ENCODE measurements around the gene CALML5.
A peak's percentile ranks its signal among the peaks of the same experiment; 100 is the strongest.

CALML5 gene

GRCh38 chr10:5538892-5539651 lies 39.7 kb upstream of the CALML5 start:
- in situ Hi-C loops (cut with HindIII; ENCODE audit: low sequenced_read_pairs), result no loop called here
- TF ChIP-seq CTCF (IDR thresholded peaks at IDR 0.05; ENCODE audit: low read depth, low read length), result no peak
- no peak overlapping the region for H3K4me3 ChIP-seq (ENCODE audit: low read depth, low read length)
- DNase-seq (ENCODE audit: low read depth, low spot score), result no peak

- TF ChIP-seq CTCF (IDR thresholded peaks at IDR 0.05; ENCODE audit: low read depth, low read length), result no peak
- in situ Hi-C loops (cut with HindIII; ENCODE audit: low sequenced_read_pairs), result no loop called here
These were observed 39.1 kb upstream of the CALML5 start for GRCh38 chr10:5538446-5538845.

GRCh38 chr10:5537684-5538083 lies 38.3 kb upstream of the CALML5 start:
- no peak overlapping the region for H3K4me3 ChIP-seq (ENCODE audit: low read depth, low read length)
- in situ Hi-C loops (cut with HindIII; ENCODE audit: low sequenced_read_pairs), result no loop called here
- DNase-seq (ENCODE audit: low read depth, low spot score), result no peak
- no peak for TF ChIP-seq CTCF (IDR thresholded peaks at IDR 0.05; ENCODE audit: low read depth, low read length)

More at GRCh38 chr10:5538446-5538845, 39.1 kb upstream of the CALML5 start:
- H3K4me3 ChIP-seq (ENCODE audit: low read depth, low read length), result no peak overlapping the region
- peak; percentile 68 for DNase-seq (ENCODE audit: low read depth, low spot score)

- no peak for TF ChIP-seq CTCF (IDR thresholded peaks at IDR 0.05; ENCODE audit: low read depth, low read length)
- no peak for DNase-seq (ENCODE audit: low read depth, low spot score)
- in situ Hi-C loops (cut with HindIII; ENCODE audit: low sequenced_read_pairs), result no loop called here
- H3K4me3 ChIP-seq (ENCODE audit: low read depth, low read length), result no peak overlapping the region
These were observed 37.2 kb upstream of the CALML5 start for GRCh38 chr10:5536486-5537081.

GRCh38 chr10:5534880-5535856 lies 35.8 kb upstream of the CALML5 start:
- in situ Hi-C loops (cut with HindIII; ENCODE audit: low sequenced_read_pairs), result no loop called here
- peak; percentile 38 for DNase-seq (ENCODE audit: low read depth, low spot score)
- no peak overlapping the region for H3K4me3 ChIP-seq (ENCODE audit: low read depth, low read length)

More at GRCh38 chr10:5534880-5535856, 35.8 kb upstream of the CALML5 start:
- TF ChIP-seq CTCF (IDR thresholded peaks at IDR 0.05; ENCODE audit: low read depth, low read length), result no peak
